HG03442 (cell line): ENCODE results near the gene FOXN1.

Experiments used
- ATAC-seq: cut with Tn5 transposase; IDR thresholded peaks from one replicate; pipeline ENCODE4 v1.9.1; 2021; ENCODE audit warnings: mild to moderate bottlenecking, moderate library complexity; ENCODE audit not compliant: unreplicated experiment

The FOXN1 gene

DNA sequence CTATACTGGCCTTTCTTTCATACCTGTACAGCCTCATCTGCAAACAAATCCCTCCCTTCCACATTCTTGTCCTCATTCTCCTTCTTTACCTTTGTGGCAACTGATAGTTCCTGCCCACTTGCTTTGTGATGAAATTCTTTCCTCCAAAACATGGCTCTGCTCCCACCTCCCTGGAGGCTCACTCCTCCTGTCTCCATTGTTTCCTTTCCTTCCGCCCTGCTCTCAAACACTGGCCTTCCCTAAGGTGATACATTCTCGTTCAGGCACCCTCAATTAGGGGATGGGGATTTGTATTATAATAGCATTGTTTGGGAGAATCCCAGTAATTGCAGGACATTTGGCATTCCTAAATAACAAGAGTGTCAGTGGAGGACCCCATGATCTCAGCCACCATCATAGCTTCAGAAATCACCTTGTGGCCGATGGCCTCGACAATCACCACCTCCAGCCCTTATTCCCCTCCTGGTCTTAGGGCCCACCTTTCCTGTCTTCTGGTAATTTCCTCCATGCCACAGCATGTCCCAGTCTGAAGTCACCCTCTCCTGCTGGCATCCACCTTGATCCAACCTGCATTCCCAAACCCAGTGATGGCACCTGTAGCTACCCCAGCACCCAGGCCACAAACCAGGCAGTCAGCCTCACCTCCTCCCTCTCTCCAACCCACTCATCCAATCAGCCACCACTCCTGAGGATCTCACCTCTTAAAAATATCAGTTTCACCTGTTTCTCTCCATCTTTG lies 38.4 kb downstream of the FOXN1 start:
- ATAC-seq, result no peak

DNA sequence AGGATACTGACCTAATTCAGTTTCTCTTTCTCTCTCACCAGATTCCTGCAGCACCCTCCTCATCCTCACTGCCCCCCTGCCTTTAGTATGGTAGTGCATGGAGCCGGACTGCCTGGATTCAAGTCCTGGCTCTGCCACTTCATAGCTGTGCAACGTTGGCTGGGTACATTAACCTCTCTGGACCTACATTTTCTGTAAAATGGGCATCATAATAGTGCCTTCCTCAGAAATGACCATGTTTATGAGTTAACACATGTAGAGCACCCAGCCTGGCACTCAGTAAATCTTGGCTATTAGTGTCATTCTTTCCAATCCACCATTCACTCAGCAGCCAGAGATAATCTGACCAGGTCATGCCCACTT lies 39.0 kb downstream of the FOXN1 start:
- ATAC-seq, result no peak

DNA sequence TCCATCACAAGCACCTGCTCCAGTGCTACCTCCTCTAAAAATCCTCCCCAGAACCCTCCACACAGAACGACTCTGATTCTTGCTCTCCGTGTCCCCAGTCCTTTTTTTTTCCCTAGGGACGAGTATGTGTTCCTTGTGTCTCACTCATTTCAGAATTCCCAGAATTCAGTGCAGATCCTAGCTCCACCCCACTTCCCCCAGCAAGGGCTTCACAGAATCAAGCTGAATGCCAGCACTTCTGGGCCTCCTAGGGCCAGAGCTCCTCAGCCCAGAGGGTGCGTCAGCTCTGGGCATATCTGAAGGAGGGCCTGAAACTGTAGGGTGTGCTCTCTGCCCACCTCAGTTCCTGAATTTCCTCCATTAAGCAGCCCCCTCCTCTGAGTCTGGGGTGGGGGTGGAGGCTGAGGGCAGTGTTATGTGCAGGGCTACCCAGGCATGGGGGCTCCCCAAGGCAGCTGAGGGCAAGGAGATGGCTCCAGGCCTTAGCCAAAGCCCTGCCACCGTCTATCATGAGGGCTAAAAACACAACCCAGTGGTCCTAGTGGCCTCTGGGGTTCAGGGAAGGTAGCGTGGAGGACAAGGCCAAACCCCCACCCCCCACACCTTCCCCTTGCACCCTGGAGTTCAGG lies 39.8 kb downstream of the FOXN1 start:
- no peak for ATAC-seq

DNA sequence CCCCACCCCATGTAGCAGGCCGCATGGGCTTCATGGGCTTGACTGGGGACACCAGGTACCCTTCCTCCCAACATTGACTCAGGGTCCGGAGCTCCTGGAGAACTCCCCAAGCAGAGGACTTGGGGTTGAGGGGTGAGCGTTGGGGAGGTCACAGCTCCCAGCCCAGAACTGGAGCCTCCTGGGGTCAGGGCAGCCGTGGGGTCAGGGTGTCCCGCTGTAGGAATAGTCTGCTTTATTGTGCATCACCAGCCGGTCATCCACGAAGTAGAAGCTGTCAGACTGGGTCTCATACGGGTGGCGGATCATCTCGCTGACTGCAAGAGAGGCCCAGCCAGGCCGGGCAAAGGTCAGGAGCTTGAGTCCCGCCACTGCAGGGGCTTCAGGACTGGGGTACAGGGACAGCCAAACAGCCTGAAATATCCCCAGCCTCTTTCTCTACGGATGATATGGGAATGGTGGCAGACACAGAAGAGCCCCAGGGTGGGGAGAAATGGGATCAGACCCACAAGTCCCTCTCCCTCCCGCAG lies 41.0 kb downstream of the FOXN1 start:
- no peak for ATAC-seq

DNA sequence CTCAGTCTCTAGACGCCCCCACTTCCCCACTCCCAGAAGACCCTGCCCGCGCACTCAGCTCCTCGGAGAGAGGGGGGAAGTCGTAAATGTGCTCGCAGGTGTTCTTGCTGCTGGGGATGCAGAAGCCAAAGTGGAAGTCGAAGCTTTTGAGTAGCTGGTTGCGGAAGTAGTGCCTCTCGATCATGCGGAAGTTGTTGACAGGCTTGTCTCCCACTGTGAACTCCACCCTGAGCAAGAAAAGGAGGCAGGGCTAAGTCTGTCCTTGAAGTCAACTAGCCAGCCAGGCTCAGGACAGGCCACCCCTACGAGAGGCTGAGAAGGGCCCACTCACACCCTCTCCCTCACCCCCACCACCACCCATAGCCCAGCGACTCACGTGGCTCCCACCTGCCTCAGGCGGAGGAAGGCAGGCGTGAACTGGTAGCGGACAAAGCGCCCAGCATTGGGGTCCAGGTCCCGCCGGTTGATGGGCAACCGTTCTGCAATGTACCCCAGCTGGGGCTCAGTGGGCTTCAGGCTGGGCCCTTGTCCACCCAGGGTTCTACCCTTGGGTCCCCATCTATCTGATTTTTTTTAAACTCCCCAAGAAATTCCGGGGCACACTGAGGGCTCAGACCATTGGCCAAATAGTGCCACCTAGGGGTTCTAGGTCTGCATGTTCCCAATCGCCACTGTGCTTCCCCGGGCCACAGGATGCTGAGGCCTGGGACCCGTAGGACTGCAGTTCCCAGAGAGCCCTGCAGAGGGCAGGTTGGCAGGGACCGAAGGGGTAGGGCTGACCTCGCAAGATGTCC lies 41.7 kb downstream of the FOXN1 start:
- ATAC-seq, result peak; percentile 41

DNA sequence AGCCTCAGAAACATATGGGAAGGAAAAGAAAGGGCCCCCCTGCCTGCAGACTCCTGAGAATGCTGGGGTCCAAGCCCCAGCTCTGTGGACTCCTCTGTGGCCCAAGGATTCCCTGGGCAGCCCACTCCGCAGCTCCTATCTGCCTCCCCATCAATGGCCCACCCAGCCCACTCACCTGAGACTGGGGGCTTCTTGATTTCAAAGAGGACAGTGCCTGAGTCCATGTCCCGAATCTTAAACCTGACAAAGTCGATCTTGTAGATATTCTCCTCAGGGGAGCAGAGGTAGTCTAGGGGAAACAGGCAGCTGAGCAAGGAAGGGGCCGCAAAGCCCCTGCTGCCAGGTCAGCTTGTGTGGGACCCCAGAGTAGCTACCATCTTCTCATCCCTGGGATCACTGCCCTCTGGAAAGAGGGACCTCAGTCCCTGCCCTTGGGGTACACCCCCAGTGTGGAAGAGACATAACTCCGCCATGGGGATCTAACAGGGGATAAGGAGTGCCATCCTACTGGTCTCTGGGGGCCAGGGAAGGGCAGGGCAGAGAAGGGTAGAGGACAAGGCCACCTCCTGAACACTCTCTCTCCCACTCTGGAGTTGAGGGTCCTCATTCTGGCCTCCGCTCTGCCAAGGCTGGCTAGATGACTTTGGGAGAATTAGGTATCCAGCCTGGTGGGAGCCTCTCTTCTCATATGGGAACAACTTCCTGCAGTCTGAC lies 42.4 kb downstream of the FOXN1 start:
- no peak for ATAC-seq

DNA sequence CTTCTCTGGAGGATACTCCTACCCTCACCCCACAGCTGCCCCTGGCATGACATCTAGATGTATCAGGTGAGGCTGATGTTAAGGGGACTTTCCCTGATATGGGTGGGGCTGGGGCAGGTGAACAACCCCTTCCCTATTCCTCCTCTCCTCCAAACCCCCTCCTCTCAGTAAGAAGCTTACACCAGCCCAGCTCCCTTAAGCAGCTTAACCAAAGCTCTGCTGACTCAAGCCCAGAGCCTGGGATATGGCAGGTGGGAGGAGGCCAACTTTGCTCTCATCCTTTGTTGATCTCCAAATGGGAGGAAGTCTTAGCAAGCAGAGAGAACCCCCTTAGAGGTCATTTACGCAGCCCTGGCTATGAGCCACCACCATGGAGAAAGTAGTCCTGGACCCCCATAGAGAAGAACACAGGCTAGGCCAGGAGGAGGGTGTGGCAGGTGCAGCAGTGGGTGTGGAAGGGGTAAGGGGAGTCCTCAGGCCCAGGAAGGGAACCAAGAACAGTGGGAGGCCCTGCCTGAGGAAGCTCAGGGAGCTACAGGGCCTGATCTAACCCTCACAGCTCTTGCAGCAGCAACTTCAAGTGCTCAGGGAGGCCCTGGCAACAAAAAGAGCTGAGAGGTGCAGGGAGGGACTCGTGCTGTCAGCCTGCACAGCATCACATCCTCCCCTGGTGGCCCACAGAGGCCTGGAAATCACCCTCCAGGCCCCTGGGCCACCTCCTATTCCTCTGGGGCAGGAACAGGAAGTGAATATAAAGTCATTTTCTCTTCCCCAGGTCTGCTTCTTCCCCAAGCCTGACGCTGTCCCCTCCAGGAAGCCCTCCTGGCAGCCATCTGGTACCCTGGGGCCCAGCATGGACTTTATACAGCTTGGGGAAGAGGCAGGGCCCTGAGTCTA lies 43.3 kb downstream of the FOXN1 start:
- ATAC-seq, result peak; percentile 35

DNA sequence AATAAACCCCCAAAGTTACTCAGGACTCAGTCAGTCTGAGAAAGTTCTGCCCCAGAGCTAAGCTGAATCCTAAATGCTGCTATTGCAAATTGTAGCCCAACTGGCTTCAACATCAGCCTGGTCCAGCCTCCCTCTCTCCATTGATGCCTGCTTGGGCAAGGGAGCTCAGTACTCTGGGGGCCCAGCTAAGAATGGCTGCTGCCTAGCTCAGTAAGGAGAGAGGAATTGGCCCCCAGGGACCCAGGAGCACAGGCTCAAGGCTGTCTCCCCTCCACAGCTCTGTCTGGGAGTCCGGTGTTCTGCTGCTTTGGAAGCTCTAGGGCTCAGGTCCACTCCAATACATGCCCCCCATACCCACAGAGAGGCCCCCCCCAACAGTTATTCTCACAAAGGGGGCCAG lies 44.7 kb downstream of the FOXN1 start:
- no peak for ATAC-seq

DNA sequence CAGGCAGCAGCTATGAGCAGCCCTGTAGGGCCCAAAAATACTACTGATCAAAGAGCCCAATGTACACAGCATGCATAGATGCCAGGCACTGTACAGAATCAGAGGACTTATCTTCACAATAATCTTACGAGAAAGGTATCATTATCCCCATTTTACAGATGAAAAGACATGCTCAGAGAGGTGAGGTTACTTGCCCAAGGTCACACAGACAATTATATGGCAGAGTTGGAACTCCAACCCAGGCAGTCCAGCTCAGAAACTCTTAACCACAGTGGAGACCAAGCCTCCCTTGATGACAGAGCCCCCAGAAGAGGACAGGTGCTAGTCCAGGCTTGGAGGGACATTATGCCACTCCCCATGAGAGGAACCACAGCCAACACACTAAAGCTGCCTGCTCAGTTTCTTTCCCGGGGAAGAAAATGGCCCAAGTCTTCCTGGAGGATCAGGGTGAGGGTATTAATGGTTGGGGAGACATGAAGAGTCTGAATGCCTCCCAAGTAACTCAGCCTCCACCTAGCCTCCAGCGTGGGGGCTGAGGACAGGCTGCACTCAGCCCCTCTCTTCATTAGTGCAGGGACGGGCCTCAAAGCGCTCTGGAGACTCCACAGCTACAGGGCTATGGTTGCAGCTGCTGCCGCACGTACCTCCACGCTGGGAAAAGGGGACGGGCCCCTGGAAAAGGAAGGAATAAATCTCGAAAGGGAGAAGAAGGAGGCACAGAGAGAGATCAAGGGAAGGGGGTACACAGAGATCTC lies 45.5 kb downstream of the FOXN1 start:
- ATAC-seq, result no peak

DNA sequence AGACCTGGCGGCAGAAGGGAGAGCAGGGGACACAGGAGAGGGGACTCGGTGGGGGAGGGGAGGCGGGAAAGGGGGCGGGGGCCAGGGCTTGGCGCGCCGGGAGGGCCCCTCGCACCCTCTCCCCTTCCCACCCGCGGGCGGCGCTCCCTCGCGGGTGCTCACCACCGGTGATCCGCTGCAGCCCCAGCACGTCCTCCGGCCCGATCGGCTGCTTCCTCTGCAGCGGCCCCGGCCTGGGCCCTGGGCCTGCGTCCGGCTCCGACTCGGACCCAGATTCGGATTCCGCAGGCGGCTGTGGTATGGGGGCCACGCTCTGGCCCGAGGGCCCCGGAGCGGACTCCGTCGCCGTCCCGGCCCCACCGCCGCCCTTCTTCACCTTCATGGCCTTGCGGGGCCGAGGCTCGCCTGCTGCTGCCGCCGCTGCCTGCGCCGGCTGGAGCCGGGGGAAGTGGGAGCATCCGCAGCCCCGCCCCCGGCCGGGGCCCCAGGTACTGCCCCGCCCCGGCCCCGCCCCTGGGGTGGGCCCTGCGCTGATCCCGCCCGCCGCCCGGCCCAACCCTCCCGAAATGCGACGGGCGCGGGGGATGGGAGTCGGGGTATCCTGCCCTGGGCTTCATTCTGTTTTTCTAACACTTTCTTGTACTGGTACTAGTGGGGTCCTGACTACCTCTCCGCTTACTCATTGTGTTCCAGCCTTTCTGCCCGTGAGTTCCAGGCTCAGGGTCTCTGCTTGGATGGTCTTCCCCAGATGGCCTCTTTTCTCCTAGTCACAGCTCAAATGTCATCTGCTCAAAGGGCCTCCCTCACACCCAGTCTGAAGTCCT lies 46.2 kb downstream of the FOXN1 start, which contains the start of gene UNC119:
UNC119 (minus strand) TSS at position 449 of the 824 bp plus-strand sequence; CDS start at position 382, 67 bp downstream.
- ATAC-seq, result peak; percentile 43

DNA sequence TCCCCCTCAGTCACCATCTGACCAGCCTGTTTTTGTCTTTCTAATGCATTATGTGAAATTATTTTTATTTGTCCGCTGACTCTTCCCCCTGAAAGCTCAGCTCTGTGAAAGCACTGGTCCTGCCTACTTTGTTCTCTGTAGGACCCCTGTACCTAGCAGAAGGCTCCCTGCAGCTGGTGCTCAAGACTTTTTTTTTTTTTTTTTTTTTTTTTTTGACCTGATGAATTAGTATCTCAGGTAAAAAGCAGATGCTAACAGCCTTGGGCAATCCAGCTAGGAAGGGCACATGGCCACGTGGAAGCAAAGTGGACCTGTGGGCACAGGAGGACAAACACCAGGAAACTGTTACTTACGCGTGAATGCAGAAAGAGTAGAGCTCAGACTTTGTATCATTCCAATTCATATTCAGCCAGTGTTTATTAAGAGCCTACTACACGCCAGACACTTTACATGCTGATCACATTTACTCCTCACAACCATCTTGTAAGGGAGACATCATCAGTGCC lies 46.9 kb downstream of the FOXN1 start:
- ATAC-seq, result no peak

DNA sequence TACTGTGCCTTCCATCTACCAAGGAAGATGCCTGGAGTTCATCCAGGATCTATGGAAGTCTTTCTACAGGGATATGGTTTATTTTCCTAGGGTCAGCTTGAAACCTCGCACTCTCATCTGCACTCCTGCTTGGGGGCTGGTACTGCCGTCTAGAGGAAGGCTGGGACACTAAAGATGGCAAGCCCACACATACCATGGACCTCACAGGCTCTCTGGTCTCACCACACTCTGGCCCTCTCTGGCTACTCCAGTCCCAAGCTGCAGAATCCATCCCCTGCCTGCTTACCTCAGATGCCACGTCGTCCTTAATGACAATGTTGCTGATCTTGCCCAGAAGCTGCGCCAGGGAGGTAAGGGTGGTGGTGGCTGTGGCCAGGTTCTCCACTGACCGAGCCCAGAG lies 48.4 kb downstream of the FOXN1 start:
- no peak for ATAC-seq

DNA sequence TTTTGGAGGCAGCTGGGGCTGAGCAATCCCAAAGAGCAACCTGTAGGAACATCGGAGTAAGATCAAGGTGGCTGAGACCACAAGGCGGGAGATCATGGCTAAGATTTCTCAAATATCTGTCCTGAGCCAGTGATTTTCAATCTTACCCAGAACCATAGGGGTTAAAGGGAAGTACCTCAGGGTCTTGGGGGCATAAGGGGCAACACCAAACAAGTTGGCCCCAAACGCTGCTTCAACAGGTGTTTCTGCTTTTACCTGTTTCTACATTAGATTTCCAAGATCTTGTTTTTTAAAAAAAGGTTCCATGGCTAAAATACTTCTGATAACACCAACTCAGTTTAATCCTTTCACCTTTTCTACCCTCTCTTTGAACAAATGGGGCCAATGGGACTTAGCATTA lies 48.9 kb downstream of the FOXN1 start:
- ATAC-seq, result no peak

DNA sequence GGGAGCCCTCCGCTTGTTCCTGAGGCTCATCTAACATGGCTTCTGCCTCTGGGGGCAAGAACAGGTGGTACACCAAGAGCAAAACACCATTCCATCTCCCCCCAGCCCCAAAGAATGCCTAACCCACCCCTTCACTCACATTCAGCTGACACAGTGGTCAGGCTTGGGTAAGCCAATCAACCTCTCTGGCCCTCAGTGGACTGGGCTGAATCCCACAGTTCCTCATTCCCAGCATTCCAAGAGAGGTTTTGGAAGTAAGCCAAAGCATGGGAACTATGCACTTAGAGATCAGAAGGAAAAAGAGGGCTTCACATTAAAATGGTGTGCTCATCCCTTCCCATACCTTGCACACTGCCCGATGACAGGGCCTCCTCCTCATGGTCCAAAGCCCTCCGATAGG lies 57.3 kb downstream of the FOXN1 start:
- ATAC-seq, result no peak

DNA sequence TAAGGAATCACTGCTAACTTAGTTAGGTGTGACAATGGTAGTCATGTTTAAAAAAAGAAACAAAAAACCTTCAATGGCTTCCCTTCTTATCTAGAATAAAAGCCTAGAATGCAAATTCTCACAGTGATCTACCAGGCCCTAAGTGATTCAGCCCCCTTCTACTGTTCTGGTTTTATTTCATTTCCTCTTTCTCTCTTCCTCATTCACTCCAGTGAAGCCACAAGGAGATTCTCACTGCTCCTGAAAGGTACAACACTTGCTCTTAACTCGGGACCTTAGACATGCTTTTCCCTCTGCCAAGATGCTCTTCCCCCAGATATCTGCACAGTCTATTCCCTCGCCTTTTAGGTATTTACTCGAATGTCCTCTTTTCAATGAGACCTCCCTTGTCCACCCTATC lies 61.5 kb downstream of the FOXN1 start:
- no peak for ATAC-seq

DNA sequence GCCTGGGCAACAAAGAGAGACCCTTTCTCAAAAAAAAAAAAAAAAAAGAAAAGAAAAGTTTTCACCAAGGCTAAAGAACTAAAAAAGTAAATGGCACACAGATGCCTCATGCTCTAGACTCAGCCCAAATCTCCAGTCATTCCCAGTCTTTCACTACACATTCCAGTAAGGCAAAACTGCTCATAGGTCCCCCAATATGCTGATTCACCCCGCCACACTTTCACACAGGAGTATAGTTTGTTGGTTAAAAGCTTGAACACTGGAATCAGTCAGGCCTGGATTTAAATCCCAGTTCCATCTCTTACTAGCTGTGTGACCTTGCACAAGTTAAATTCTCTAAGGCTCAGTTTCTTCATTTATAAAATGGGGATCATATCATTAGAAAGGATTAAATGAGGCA lies 63.3 kb downstream of the FOXN1 start:
- no peak for ATAC-seq

DNA sequence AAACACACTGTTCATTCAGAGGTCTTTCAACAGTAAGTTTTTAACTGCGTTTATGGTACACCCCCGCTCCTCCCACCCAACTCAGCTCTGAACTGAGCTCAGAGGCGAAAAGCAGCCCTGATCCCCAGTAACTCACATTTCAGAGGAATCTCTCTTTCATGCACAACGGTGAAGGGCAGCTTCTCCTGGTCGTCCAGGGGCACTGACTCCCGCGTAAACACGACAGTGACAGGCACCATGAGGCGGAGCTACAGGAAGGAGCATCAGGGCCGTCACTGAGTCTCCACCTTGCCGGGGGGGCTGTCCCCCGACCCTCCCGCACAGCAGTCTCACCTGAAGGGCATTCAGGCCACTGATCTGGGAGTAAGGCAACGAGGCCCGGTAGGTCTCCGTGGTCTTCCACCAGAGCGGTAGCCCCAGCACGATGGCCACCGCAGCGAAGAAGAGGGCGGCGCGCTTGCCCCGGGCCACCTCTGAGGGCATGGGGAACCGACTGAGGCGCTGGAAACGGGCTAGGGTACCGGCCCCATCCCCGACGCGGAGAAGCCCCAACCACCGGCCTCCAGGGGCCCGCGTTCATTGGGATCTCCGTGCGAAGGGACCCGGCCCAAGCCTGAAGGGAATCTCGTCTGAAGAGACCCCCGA lies 64.7 kb downstream of the FOXN1 start:
- ATAC-seq, result peak; percentile 29
